BJ (cell line): ENCODE data around the gene HIPK2. TPM values are rescaled to one million over a fixed set of nuclear protein-coding genes. Genes with fewer than 3 reads are reported as not detected.

Source experiments
- CTCF ChIA-PET: fragments of 350-600 bp; formaldehyde crosslinking; extraction: SDS; loops from one replicate; lab custom pipeline; 2021; ENCODE audit warnings: antibody characterized with exemption, inconsistent platforms; lab: Yijun Ruan, JAX
- POLR2A ChIA-PET: fragments of 300-600 bp; sonication (Branson Sonifier 250); formaldehyde crosslinking; extraction: SDS; loops from one replicate; lab custom pipeline; 2021; ENCODE audit warnings: antibody characterized with exemption; lab: Charles Lee
- DNase-seq: peaks from one replicate; pipeline ENCODE4 v3.0.0-alpha.2; 2011; ENCODE audit warnings: low read depth
- H3K27me3 ChIP-seq: 2 replicates; pipeline ENCODE4 v1.6.0; 2011; ENCODE audit warnings: low read length; ENCODE audit not compliant: control insufficient read depth, insufficient read depth
- H3K36me3 ChIP-seq: 2 replicates; pipeline ENCODE4 v1.5.1; 2011; ENCODE audit warnings: low read length; ENCODE audit not compliant: control insufficient read depth, insufficient read depth
- H3K4me3 ChIP-seq: 2 replicates; pipeline ENCODE4 v1.5.1; 2011; ENCODE audit warnings: low read depth, mild to moderate bottlenecking, control low read depth, low read length
- CTCF ChIP-seq: IDR thresholded peaks from 2 replicates; pipeline ENCODE4 v1.5.1; 2011; ENCODE audit warnings: low read depth, mild to moderate bottlenecking, control low read depth, inconsistent platforms, low read length, moderate library complexity; ENCODE audit not compliant: insufficient read depth
- polyA plus RNA-seq: library from polyadenylated mRNA; depleted of rRNA; stranded (reverse); fragments of >200 nt; gene quantifications from 2 replicates; pipeline ENCODE4 v1.2.3, GENCODE V29; 2011

Gene HIPK2
- polyA plus RNA-seq, 1 experiment: 3.6 TPM

- DNase-seq: no peak
- H3K36me3 ChIP-seq: no peaks in the 10 kb centered on the region
- H3K4me3 ChIP-seq: no peak overlapping the region
- ChIA-PET POLR2A (no interaction called here), CTCF (no interaction called here)
- TF ChIP-seq CTCF: no peak
- peaks cover 3% of the 10 kb centered on the region for H3K27me3 ChIP-seq
Measured at GRCh38 chr7:139540203-139540602, 237.6 kb downstream of the HIPK2 start.

- DNase-seq: no peak
- POLR2A ChIA-PET: no interaction called here
Measured at GRCh38 chr7:139538881-139539635, 238.7 kb downstream of the HIPK2 start.

GRCh38 chr7:139536152-139536551, 241.6 kb downstream of the HIPK2 start:
- H3K4me3 ChIP-seq: no peak overlapping the region
- ChIA-PET POLR2A (no interaction called here), CTCF (no interaction called here)
- TF ChIP-seq CTCF: no peak
- no peak for DNase-seq
- H3K36me3 ChIP-seq: no peaks in the 10 kb centered on the region
- H3K27me3 ChIP-seq: peaks cover 3% of the 10 kb centered on the region

More at GRCh38 chr7:139538881-139539635, 238.7 kb downstream of the HIPK2 start:
- no peak for TF ChIP-seq CTCF
- peaks cover 3% of the 10 kb centered on the region for H3K27me3 ChIP-seq
- no peaks in the 10 kb centered on the region for H3K36me3 ChIP-seq
- CTCF ChIA-PET: no interaction called here
- no peak overlapping the region for H3K4me3 ChIP-seq

GRCh38 chr7:139534966-139535651, 242.7 kb downstream of the HIPK2 start:
- no peak for DNase-seq
- TF ChIP-seq CTCF: no peak
- Histone ChIP-seq H3K27me3 (peaks cover 3% of the 10 kb centered on the region), H3K36me3 (no peaks in the 10 kb centered on the region), H3K4me3 (no peak overlapping the region)
- ChIA-PET CTCF (no interaction called here), POLR2A (no interaction called here)

GRCh38 chr7:139534096-139534495, 243.7 kb downstream of the HIPK2 start:
- DNase-seq: no peak
- Histone ChIP-seq H3K27me3 (peaks cover 3% of the 10 kb centered on the region; the same call in 1 of the 2 replicates), H3K36me3 (no peaks in the 10 kb centered on the region), H3K4me3 (no peak overlapping the region)
- POLR2A ChIA-PET: no interaction called here
- CTCF ChIA-PET: no interaction called here
- no peak for TF ChIP-seq CTCF
